GM12878 (cell line): Measurements from ENCODE around the gene PPA1. TPM values are rescaled to one million over a fixed set of nuclear protein-coding genes. Genes with fewer than 3 reads are reported as not detected.

Experiments
- CHD1 ChIP-seq: IDR thresholded peaks from 2 replicates; pipeline ENCODE4 v1.6.1; 2012; ENCODE audit warnings: low read depth, low read length, improper control_type of control experiment
- CHD2 ChIP-seq: IDR thresholded peaks from 2 replicates; pipeline ENCODE4 v1.6.1; 2011; ENCODE audit warnings: low read depth, low read length, improper control_type of control experiment, borderline replicate concordance
- IKZF1 ChIP-seq: fragments of 450-650 bp; conservative IDR thresholded peaks from 2 replicates; pipeline ENCODE4 v1.6.1; 2017; ENCODE audit warnings: antibody characterized with exemption, mild to moderate bottlenecking
- MLLT1 ChIP-seq: fragments of 450-650 bp; IDR thresholded peaks from 2 replicates; pipeline ENCODE4 v1.6.1; 2016; ENCODE audit warnings: mild to moderate bottlenecking
- POLR2A ChIP-seq: IDR thresholded peaks from 2 replicates; pipeline ENCODE4 v1.6.1; 2011; ENCODE audit warnings: low read depth, mild to moderate bottlenecking, low read length
- POLR2AphosphoS2 ChIP-seq: IDR thresholded peaks from 2 replicates; pipeline ENCODE4 v1.6.1; 2011; ENCODE audit warnings: low read depth, mild to moderate bottlenecking, low read length, improper control_type of control experiment, moderate library complexity
- RAD21 ChIP-seq: IDR thresholded peaks from 2 replicates; pipeline ENCODE4 v1.6.1; 2011; ENCODE audit warnings: mild to moderate bottlenecking, low read depth, low read length, moderate library complexity; ENCODE audit not compliant: insufficient read depth
- SIN3A ChIP-seq: IDR thresholded peaks from 2 replicates; pipeline ENCODE4 v1.6.1; 2012; ENCODE audit warnings: low read depth, low read length, improper control_type of control experiment
- SREBF1 ChIP-seq: IDR thresholded peaks from 2 replicates; pipeline ENCODE4 v1.6.1; 2012; ENCODE audit warnings: mild to moderate bottlenecking, low read length
- TARDBP ChIP-seq: IDR thresholded peaks from 2 replicates; pipeline ENCODE4 v1.6.1; 2016; ENCODE audit warnings: borderline replicate concordance
- TCF7 ChIP-seq: IDR thresholded peaks from 2 replicates; pipeline ENCODE4 v1.6.1; 2014; ENCODE audit warnings: antibody characterized with exemption, borderline replicate concordance
- ZNF384 ChIP-seq: IDR thresholded peaks from 2 replicates; pipeline ENCODE4 v1.6.1; 2012; ENCODE audit warnings: low read depth, mild to moderate bottlenecking, low read length, improper control_type of control experiment, borderline replicate concordance
- ZNF592 ChIP-seq: fragments of 450-650 bp; IDR thresholded peaks from 2 replicates; pipeline ENCODE4 v1.6.1; 2017; ENCODE audit warnings: mild to moderate bottlenecking, moderate library complexity
- ZNF622 ChIP-seq: fragments of 450-650 bp; IDR thresholded peaks from 2 replicates; pipeline ENCODE4 v1.6.1; 2017; ENCODE audit warnings: mild to moderate bottlenecking, inconsistent platforms
- polyA plus RNA-seq, 11 experiments: library from polyadenylated mRNA; depleted of rRNA in 4 of 11; unstranded in 6 of 11; stranded (reverse) in 5 of 11; fragments of >200 nt; fragmentation: Nextera tagmentation in 4 of 11; fragmentation: Illumina TruSeq in 1 of 11; extraction: Ambion mirVana in 4 of 11; extraction: Trizol in 1 of 11; gene quantifications; 1 replicate in 1 of 11; 2 replicates in 10 of 11; pipeline versions ENCODE4 v1.2.1 to v1.2.3, GENCODE V29; 2011 to 2016; ENCODE audit warnings: inconsistent platforms in 2 of 11, missing spikeins in 2 of 11, low read depth in 1 of 11
- total RNA-seq, 4 experiments: library from RNA; depleted of rRNA in 3 of 4; stranded (reverse); fragments of >200 nt in 3 of 4; fragmentation: Illumina TruSeq in 1 of 4; extraction: Trizol in 1 of 4; gene quantifications; 2 replicates each; pipeline versions ENCODE4 v1.2.1 to v1.2.3, GENCODE V29; 2013 to 2021
- TF ChIP-seq, protein P1 (sequence below): IDR thresholded peaks from 2 replicates; pipeline ENCODE4 v1.6.1; 2012; ENCODE audit warnings: low read depth, low read length, improper control_type of control experiment
- TF ChIP-seq, protein P2 (sequence below): IDR thresholded peaks from 2 replicates; pipeline ENCODE4 v1.6.1; 2012; ENCODE audit warnings: improper control_type of control experiment, low read depth, low read length; ENCODE audit not compliant: insufficient replicate concordance
- TF ChIP-seq, protein P3 (sequence below): fragments of 450-650 bp; IDR thresholded peaks from 2 replicates; pipeline ENCODE4 v1.6.1; 2016; ENCODE audit warnings: mild to moderate bottlenecking
- TF ChIP-seq, protein P4 (sequence below): IDR thresholded peaks from 2 replicates; pipeline ENCODE4 v1.6.1; 2012; ENCODE audit warnings: low read depth, low read length, improper control_type of control experiment

Gene PPA1
- total and polyA plus RNA-seq, 10 of the 15 experiments (the other 5 are each of a cell fraction or from before 2014, with no cell fraction given), result 224 to 452 (median 346) TPM

- TF ChIP-seq, protein P1, sequence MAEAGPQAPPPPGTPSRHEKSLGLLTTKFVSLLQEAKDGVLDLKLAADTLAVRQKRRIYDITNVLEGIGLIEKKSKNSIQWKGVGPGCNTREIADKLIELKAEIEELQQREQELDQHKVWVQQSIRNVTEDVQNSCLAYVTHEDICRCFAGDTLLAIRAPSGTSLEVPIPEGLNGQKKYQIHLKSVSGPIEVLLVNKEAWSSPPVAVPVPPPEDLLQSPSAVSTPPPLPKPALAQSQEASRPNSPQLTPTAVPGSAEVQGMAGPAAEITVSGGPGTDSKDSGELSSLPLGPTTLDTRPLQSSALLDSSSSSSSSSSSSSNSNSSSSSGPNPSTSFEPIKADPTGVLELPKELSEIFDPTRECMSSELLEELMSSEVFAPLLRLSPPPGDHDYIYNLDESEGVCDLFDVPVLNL, result no peak
- TF ChIP-seq SREBF1 (no peak), TCF7 (no peak), POLR2A (no peak), ZNF384 (no peak), ZNF592 (no peak), ZNF622 (no peak), SIN3A (no peak), CHD2 (no peak; the same call in 1 of the 2 replicates), TARDBP (no peak), MLLT1 (no peak), RAD21 (peak; percentile 45), POLR2AphosphoS2 (no peak), CHD1 (no peak), IKZF1 (peak; percentile 84)
- TF ChIP-seq, protein P2, sequence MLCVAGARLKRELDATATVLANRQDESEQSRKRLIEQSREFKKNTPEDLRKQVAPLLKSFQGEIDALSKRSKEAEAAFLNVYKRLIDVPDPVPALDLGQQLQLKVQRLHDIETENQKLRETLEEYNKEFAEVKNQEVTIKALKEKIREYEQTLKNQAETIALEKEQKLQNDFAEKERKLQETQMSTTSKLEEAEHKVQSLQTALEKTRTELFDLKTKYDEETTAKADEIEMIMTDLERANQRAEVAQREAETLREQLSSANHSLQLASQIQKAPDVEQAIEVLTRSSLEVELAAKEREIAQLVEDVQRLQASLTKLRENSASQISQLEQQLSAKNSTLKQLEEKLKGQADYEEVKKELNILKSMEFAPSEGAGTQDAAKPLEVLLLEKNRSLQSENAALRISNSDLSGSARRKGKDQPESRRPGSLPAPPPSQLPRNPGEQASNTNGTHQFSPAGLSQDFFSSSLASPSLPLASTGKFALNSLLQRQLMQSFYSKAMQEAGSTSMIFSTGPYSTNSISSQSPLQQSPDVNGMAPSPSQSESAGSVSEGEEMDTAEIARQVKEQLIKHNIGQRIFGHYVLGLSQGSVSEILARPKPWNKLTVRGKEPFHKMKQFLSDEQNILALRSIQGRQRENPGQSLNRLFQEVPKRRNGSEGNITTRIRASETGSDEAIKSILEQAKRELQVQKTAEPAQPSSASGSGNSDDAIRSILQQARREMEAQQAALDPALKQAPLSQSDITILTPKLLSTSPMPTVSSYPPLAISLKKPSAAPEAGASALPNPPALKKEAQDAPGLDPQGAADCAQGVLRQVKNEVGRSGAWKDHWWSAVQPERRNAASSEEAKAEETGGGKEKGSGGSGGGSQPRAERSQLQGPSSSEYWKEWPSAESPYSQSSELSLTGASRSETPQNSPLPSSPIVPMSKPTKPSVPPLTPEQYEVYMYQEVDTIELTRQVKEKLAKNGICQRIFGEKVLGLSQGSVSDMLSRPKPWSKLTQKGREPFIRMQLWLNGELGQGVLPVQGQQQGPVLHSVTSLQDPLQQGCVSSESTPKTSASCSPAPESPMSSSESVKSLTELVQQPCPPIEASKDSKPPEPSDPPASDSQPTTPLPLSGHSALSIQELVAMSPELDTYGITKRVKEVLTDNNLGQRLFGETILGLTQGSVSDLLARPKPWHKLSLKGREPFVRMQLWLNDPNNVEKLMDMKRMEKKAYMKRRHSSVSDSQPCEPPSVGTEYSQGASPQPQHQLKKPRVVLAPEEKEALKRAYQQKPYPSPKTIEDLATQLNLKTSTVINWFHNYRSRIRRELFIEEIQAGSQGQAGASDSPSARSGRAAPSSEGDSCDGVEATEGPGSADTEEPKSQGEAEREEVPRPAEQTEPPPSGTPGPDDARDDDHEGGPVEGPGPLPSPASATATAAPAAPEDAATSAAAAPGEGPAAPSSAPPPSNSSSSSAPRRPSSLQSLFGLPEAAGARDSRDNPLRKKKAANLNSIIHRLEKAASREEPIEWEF, result no peak
- TF ChIP-seq, protein P3, sequence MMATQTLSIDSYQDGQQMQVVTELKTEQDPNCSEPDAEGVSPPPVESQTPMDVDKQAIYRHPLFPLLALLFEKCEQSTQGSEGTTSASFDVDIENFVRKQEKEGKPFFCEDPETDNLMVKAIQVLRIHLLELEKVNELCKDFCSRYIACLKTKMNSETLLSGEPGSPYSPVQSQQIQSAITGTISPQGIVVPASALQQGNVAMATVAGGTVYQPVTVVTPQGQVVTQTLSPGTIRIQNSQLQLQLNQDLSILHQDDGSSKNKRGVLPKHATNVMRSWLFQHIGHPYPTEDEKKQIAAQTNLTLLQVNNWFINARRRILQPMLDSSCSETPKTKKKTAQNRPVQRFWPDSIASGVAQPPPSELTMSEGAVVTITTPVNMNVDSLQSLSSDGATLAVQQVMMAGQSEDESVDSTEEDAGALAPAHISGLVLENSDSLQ, result peak; percentile 82
- TF ChIP-seq, protein P4, sequence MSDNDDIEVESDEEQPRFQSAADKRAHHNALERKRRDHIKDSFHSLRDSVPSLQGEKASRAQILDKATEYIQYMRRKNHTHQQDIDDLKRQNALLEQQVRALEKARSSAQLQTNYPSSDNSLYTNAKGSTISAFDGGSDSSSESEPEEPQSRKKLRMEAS, result no peak
Observed at GRCh38 chr10:70272925-70273316, 39.7 kb upstream of the PPA1 start (continued).
